ENCODE data around the gene MRPS2.

Gene MRPS2

GRCh38 chr9:135480071-135480939, 20.2 kb upstream of the MRPS2 start:
- no peak for DNase-seq (ENCODE audit: low read depth in 2 of 2)

- DNase-seq (ENCODE audit: low read depth in 2 of 2), result no peak
Observed at GRCh38 chr9:135480940-135481310, 19.6 kb upstream of the MRPS2 start.

- no peak for DNase-seq (ENCODE audit: low read depth in 2 of 2)
Observed at GRCh38 chr9:135482015-135482754, 18.3 kb upstream of the MRPS2 start.

DNA sequence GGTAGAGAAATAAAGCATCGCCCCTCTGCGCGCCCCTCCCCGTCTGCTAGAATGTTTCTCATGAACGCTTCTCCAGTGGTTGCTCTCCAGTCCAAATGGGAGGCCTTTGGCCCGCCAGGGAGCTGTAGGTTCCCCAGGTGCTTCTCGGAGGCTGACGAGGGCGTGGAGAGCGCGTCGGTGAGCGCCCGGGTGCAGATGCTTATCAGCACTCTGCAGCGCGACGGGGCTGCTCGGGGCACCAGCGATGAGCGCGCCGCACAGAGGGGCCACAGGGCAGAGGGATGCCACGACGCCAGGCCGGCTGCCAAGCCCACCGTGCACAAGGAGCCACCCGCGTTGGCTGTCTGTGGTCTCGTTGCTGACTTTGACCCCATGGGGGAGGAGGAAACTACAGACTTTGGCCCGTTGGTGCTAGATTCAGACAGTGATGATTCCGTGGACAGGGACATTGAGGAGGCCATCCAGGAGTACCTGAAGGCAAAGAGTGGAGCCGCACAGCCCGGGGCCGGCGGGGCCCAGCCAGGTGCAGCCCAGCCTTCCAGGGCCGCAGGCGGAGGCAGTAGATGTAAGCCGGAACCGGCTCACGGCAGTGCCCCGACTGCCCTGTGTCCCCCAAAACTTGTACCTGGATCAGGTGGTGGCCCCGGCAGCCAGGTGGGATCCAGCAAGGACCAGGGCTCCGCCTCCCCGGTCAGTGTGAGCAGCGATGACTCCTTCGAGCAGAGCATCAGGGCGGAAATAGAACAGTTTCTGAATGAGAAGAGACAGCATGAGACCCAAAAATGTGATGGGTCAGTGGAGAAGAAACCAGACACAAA, 15.8 kb upstream of the MRPS2 start:
- no peak for DNase-seq (ENCODE audit: low read depth in 2 of 2)

GRCh38 chr9:135485385-135485784, 15.1 kb upstream of the MRPS2 start:
- no peak for DNase-seq (ENCODE audit: low read depth in 2 of 2)

- no peak for DNase-seq (ENCODE audit: low read depth in 2 of 2)
Observed at GRCh38 chr9:135485832-135486231, 14.7 kb upstream of the MRPS2 start.

DNA sequence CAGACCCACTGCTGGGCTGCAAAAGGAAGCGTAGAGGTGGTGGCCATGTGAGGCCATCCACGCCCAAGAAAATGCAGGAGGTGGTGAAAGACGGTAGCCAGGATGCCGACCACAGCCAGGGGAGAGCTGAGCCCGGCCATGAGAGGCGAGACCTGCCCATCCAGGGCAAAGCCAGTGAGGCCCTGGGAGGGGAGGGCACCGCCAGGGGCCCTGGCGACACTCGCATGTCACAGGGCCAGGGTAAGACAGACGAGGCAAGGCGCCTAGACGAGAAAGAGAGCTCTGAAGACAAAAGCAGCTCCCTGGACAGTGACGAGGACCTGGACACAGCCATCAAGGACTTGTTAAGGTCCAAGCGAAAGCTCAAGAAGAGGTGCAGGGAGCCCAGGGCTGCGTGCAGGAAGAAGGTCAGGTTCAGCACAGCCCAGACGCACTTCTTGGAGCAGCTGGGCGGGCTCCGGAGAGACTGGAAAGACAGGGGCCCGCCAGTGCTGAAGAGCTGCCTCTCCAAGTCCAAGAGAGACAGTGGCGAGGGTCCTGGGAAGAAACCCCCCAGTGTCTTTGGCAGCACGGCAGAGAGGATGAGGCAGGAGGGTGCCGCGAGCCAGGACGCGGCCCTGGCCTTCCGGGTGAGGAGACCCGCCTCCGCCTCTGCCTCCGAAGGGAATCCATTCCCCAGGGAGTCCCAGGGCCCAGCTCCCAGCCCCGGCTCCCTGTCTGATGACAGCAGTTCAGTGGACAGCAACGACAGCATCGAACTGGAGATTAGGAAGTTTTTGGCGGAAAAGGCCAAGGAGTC, 14.0 kb upstream of the MRPS2 start:
- no peak for DNase-seq (ENCODE audit: low read depth in 2 of 2)

DNA sequence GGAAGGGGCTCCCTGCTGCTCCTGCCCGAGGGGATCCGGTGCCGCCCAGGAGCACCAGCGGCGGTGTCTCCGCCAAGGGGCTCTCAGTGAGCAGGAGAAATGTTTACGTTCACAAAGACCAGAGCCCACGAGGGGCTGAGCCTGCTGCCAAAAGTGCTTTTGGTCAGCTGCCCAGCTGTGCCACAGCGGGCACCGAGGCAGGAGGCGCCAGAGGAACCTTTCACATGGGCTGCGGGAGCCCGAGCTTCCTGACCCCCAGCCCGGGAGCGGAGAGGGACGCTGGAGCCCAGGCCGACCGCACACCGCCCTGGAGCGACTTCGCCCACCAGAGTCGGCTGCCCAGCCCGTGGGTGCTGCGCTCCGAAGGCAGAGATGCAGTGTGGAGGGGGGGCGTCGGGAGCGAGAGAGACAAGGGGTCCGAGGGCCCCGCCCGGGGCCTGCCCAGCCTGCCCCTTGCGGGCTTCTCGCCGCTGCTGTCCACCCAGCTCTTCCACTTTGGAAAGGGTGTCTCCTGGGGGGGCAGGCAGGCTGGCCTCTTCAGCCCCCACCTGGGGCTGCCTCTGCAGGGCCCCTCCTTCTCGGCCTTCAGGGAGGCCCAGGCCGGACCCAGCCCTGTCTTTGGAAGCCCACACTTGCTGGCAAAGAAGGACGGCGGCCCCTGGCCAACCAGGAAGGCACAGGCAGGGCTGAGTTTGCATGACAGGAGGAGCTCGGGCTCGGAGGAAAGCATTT, 13.0 kb upstream of the MRPS2 start:
- no peak for DNase-seq (ENCODE audit: low read depth in 2 of 2)

GRCh38 chr9:135488013-135488330, 12.5 kb upstream of the MRPS2 start:
- no peak for DNase-seq (ENCODE audit: low read depth in 2 of 2)

GRCh38 chr9:135488527-135488926, 12.0 kb upstream of the MRPS2 start:
- DNase-seq (ENCODE audit: low read depth in 2 of 2), result no peak

DNA sequence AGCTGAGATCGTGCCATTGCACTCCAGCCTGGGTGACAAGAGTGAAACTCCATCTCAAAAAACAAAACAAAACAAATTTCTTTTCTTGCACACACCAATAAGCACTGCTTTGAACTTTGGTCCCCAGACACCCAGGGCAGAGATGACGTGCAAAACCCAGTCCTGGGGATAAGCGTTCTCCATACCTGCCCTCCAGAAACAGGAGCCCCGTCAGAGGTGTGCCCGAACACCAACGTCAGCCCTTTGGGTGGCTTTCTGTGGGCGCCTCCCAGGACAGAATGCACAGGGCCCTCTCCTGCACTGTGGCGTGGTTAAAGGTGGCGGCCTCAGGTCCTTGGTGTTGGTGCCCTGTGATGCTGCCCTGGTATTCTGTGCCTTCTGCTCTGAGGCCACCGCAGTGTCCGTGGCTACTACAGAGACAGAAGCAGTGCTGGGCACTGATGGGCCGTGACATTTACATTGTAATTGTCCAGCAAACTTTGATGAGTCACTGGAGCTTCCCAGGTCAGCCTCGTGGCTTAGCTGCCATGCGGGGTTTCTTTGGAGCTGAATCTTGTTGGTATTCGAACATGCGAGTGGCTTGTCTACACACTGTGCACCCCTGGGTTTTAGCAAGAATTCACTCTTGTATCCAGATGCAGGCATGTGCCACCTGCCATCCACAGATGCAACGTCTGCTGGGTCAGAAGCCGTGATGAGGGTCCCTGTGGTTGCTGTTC, 11.1 kb upstream of the MRPS2 start:
- no peak for DNase-seq (ENCODE audit: low read depth in 2 of 2)

GRCh38 chr9:135490166-135490870, 10.2 kb upstream of the MRPS2 start:
- DNase-seq (ENCODE audit: low read depth in 2 of 2), result no peak

DNA sequence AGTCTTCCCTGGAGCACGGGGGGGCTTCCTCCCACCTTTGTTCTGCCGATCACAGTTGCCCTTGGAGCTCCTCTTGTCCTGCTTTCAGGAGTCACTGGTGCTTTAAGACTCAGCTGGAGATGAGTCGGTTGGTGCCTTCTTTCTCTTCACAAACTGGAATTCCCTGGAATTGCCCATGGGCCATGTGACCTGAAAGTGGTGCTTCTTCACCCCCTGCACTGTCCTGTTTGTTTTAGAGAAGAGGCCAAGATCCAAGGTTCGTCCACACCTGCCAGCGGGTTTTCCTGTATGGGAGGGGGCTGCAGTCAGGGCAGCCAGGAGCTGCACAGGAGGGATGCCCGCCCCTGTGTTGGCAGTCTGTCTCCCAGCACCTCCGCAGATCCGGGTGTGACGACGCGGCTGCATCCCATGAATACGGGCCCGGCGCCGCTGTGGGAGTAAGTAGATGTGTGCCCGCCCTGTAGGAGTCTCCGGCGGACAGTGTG, 9.5 kb upstream of the MRPS2 start:
- DNase-seq (ENCODE audit: low read depth in 2 of 2), result no peak

DNA sequence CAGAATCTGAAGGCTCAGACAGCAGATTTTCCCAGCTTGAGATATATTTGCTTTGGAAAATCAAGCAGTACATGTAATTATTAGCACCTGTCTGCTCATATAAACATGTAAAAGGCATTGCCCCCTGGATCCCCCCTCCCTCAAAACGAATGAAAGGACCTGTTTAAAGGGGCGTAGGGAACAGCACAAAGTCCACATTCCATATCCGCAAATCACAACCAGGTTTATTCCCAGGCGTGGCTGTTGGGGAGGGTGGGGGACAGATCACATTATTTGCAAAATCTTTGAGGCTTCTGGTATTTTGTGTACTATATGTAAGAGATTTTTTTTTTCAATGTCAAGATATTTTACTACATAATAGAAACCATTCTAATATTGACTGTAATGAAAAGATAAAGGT, 8.7 kb upstream of the MRPS2 start:
- no peak for DNase-seq (ENCODE audit: low read depth in 2 of 2)

DNA sequence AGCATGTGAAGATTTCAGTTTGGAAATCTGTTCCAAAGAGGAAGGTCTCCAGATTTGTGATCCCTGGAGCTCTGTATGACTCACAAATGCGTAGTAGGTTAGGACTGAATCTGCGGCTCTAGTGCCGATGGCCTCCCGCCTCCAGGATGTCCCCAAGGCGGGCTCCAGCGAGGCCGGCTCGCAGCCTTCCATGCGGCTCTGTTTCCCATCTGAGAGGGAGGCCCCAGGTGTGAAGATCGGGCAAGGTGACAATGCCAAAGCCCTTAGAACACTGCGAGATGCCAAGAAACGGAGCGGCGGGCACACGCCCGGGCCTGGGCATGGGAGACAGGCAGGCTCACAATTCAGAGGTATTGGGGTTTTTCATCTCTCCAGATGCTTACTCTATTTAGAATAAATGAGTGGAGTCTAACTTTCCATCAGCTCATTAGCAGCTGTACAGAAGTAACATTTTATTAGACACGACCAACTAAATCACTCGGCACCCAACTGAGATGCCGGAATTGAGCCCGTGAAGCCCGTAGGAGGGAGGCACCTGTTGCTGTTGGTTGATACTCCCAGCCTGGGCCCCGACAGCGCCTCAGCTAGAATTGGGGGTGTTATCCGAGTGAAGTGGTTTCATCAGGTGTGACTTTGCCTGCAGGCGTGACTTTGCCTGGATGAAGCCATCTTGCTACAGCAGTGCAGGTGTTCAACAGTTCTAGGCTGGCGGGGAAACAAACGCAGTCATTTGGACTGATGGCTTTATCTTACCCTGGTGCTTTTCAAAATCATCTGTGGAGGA, 7.4 kb upstream of the MRPS2 start:
- DNase-seq (ENCODE audit: low read depth in 2 of 2), result no peak

- DNase-seq (ENCODE audit: low read depth in 2 of 2), result no peak
Observed at GRCh38 chr9:135494791-135495559, 5.5 kb upstream of the MRPS2 start.

GRCh38 chr9:135498381-135499126, 1.9 kb upstream of the MRPS2 start:
- no peak for DNase-seq (ENCODE audit: low read depth in 2 of 2)

Data from stimulated activated CD8-positive, alpha-beta memory T cell treated with anti-CD3 and anti-CD28 coated beads, Interleukin-2, amount 100 ng/mL, for 48 hours (primary cell).